Body of pancreas (tissue), 4 donors: ENCODE measurements around the gene AKTIP. TPM values are rescaled to one million over a fixed set of nuclear protein-coding genes. Genes with fewer than 3 reads are reported as not detected.

Experiments used
- ATAC-seq: fragments of 150-250 bp; one replicate; pipeline ENCODE4 v1.9.1; 2016
- DNase-seq, 4 donors: peaks; one replicate each; pipeline ENCODE4 v3.0.0-alpha.2; 2019
- H3K27ac ChIP-seq, 4 donors: fragments of 200-600 bp; sonication (generic); 1 replicate in 3 of 4; 2 replicates in 1 of 4; pipeline versions ENCODE4 v1.5.1 to v1.6.1; 2016 to 2019; ENCODE audit warnings: mild to moderate bottlenecking in 1 of 4, mixed read lengths in 1 of 4, moderate library complexity in 1 of 4
- H3K27me3 ChIP-seq, 2 donors: fragments of 200-600 bp; sonication (generic); one replicate each; pipeline ENCODE4 v1.6.0; 2016; ENCODE audit warnings: mild to moderate bottlenecking in 1 of 2
- H3K36me3 ChIP-seq, 2 donors: fragments of 200-600 bp; sonication (generic); replicated peaks in 1 of 2; 2 replicates each; pipeline ENCODE4 v1.5.1; 2016; ENCODE audit warnings: low read depth in 2 of 2; ENCODE audit not compliant: insufficient read depth in 1 of 2
- H3K4me1 ChIP-seq: fragments of 200-600 bp; sonication (generic); one replicate; pipeline ENCODE4 v1.6.0; 2016
- H3K4me3 ChIP-seq, 2 donors: fragments of 200-600 bp; sonication (generic); 1 replicate in 1 of 2; 2 replicates in 1 of 2; pipeline ENCODE4 v1.5.1; 2016 to 2019
- H3K9me3 ChIP-seq, 3 donors: fragments of 200-600 bp; sonication (generic); 1 replicate in 2 of 3; 2 replicates in 1 of 3; pipeline ENCODE4 v1.5.1; 2016
- CTCF ChIP-seq, 7 experiments: fragments of 450-650 bp in 4 of 7; fragments of 200-600 bp in 3 of 7; sonication (generic) in 3 of 7; IDR thresholded peaks; one replicate each; pipeline ENCODE4 v1.5.1; 2016 to 2019; ENCODE audit warnings: antibody characterized with exemption in 7 of 7
- POLR2A ChIP-seq, 3 donors: fragments of 450-650 bp; IDR thresholded peaks; one replicate each; pipeline ENCODE4 v1.6.1; 2016; ENCODE audit warnings: antibody characterized with exemption in 3 of 3, mild to moderate bottlenecking in 2 of 3
- WGBS, 2 donors: methylation state at CpG; one replicate each; pipeline ENCODE4 v1.1.5; 2017; 5-methylcytosine and 5-hydroxymethylcytosine counted together
- intact Hi-C: fragments of 100-400 bp; cut with DNase I; formaldehyde crosslinking; loops from one replicate; pipeline ENCODE4 v1.15.1; 2023
- total RNA-seq, 2 donors: library from RNA; depleted of rRNA; stranded (reverse); fragments of >200 nt; gene quantifications; one replicate each; pipeline ENCODE4 v1.1.0, GENCODE V29; 2016

Gene AKTIP
- total RNA-seq, 2 donors from 2014 or later: 32.2 to 40.5 TPM

GRCh38 chr16:53498984-53499383 lies 4.0 kb downstream of the AKTIP start:
- intact Hi-C loops: loop anchor here (10.0 kb wide), 1 partner anchor 54 kb away; no protein-coding TSS in a partner anchor
- Histone ChIP-seq H3K9me3 (no peaks in the 10 kb centered on the region), H3K27ac (no peak overlapping the region), H3K4me3 (no peak overlapping the region), H3K27me3 (no peaks in the 10 kb centered on the region), H3K36me3 (peaks cover 12 to 13% of the 10 kb centered on the region in 2 donors), H3K4me1 (peaks cover 18% of the 10 kb centered on the region)
- ATAC-seq (no peak), DNase-seq (no peak)
- TF ChIP-seq POLR2A (IDR thresholded peaks at IDR 0.05) (no peak), CTCF (IDR thresholded peaks at IDR 0.05) (no peak)
- 79 to 81% methylated on average over 4 of the region's 4 CpGs for WGBS, 2 donors

DNA sequence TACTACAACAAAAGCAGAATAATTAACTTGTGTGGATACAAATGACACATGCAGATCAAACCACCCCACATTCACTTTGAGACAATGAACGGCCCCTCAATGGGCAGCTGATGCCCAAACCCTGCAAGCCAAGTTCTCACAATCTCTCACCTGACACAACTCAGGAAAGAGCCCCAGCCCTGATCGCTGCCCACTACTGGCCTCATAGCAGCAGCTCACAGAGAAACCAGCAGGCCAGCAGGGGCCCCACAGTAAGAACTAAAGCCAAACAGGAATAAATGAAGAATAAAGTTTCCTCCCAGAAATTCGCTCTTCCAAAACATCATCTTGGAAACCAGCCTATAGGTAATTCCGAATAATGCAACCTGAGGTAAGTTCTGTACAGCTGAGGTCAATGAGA lies 7.7 kb downstream of the AKTIP start:
- H3K36me3 ChIP-seq: peaks cover 12 to 29% of the 10 kb centered on the region in 2 donors
- TF ChIP-seq POLR2A (IDR thresholded peaks at IDR 0.05): no peak
- no peak for TF ChIP-seq CTCF (IDR thresholded peaks at IDR 0.05)
- intact Hi-C loops: loop anchor here (10.0 kb wide), 1 partner anchor 51 kb away; no protein-coding TSS in a partner anchor
- ATAC-seq: no peak
- H3K4me3 ChIP-seq: no peak overlapping the region
- H3K4me1 ChIP-seq: no peaks in the 10 kb centered on the region
- DNase-seq: no peak
- WGBS, 2 donors: 86 to 93% methylated on average over 4 of the region's 4 CpGs
- H3K9me3 ChIP-seq: no peaks in the 10 kb centered on the region
- H3K27ac ChIP-seq: no peak overlapping the region
- H3K27me3 ChIP-seq: no peaks in the 10 kb centered on the region

GRCh38 chr16:53494636-53495035 lies 8.4 kb downstream of the AKTIP start:
- intact Hi-C loops: loop anchor here (10.0 kb wide), 1 partner anchor 50 kb away; no protein-coding TSS in a partner anchor
- Histone ChIP-seq H3K9me3 (no peaks in the 10 kb centered on the region), H3K36me3 (peaks cover 12 to 32% of the 10 kb centered on the region in 2 donors), H3K4me3 (no peak overlapping the region), H3K27ac (no peak overlapping the region), H3K27me3 (no peaks in the 10 kb centered on the region), H3K4me1 (no peaks in the 10 kb centered on the region)
- ATAC-seq (no peak), DNase-seq (no peak)
- 87 to 92% methylated on average over 6 of the region's 6 CpGs for WGBS, 2 donors
- TF ChIP-seq CTCF (IDR thresholded peaks at IDR 0.05) (no peak), POLR2A (IDR thresholded peaks at IDR 0.05) (no peak)

- H3K27ac ChIP-seq: no peak overlapping the region
- ATAC-seq (no peak), DNase-seq (no peak)
- no peaks in the 10 kb centered on the region for H3K27me3 ChIP-seq
- H3K4me1 ChIP-seq: no peaks in the 10 kb centered on the region
- peaks cover 12 to 30% of the 10 kb centered on the region in 2 donors for H3K36me3 ChIP-seq
- no peak overlapping the region for H3K4me3 ChIP-seq
- 86 to 98% methylated on average over 1 of the region's 1 CpG for WGBS, 2 donors
- TF ChIP-seq POLR2A (IDR thresholded peaks at IDR 0.05) (no peak), CTCF (IDR thresholded peaks at IDR 0.05) (no peak)
- intact Hi-C loops: loop anchor here (10.0 kb wide), 1 partner anchor 48 kb away; no protein-coding TSS in a partner anchor
- no peaks in the 10 kb centered on the region for H3K9me3 ChIP-seq
Observed at GRCh38 chr16:53492503-53492902, 10.5 kb downstream of the AKTIP start.

DNA sequence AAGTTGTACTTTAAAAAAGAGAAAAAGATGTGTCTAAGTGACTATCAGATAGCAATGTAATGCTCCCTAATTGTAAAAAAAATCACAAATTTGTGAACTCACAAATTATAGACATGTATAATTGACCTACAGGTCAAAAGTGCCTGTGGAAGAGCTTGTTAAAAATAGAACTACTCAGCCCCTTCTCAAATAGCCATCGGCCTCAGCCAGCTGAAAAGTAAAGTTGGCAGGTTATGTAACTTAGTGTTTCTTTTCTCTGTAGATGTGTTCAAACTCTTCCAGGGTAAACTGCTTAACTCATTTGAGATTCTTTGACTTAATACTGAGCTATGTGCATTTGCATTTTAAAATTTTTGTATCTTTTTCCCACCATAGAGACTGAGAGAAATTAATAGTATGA lies 13.3 kb downstream of the AKTIP start:
- DNase-seq (no peak), ATAC-seq (no peak)
- H3K27me3 ChIP-seq: no peaks in the 10 kb centered on the region
- H3K27ac ChIP-seq: no peak overlapping the region
- H3K4me1 ChIP-seq: no peaks in the 10 kb centered on the region
- H3K4me3 ChIP-seq: no peak overlapping the region
- no peak for TF ChIP-seq POLR2A (IDR thresholded peaks at IDR 0.05)
- TF ChIP-seq CTCF (IDR thresholded peaks at IDR 0.05): no peak
- intact Hi-C loops: loop anchor here (10.0 kb wide), 1 partner anchor 45 kb away; no protein-coding TSS in a partner anchor
- no peaks in the 10 kb centered on the region for H3K9me3 ChIP-seq
- WGBS, 2 donors: 52 to 74% methylated on average over 1 of the region's 1 CpG
- H3K36me3 ChIP-seq: peaks cover 0 to 24% of the 10 kb centered on the region in 2 donors
